H9 (cell line): ENCODE measurements around the gene ART3. TPM values are rescaled to one million over a fixed set of nuclear protein-coding genes. Genes with fewer than 3 reads are reported as not detected.

Experiments used
- DNase-seq: peaks from one replicate; pipeline ENCODE4 v3.0.0-alpha.2; 2017
- H2AFZ ChIP-seq: one replicate; pipeline ENCODE4 v1.6.1; 2013; ENCODE audit warnings: mild to moderate bottlenecking, low read length, control low read depth, moderate library complexity
- H2AK5ac ChIP-seq: 2 replicates; pipeline ENCODE4 v1.6.1; 2013; ENCODE audit warnings: low read length, control low read depth, mixed read lengths; ENCODE audit not compliant: insufficient read length
- H2BK120ac ChIP-seq: one replicate; pipeline ENCODE4 v1.6.1; 2013; ENCODE audit warnings: low read depth, mild to moderate bottlenecking, low read length, control low read depth, inconsistent platforms; ENCODE audit not compliant: poor library complexity, severe bottlenecking
- H2BK12ac ChIP-seq: 2 replicates; pipeline ENCODE4 v1.6.1; 2013; ENCODE audit warnings: low read length, control low read depth, mixed read lengths, low read depth; ENCODE audit not compliant: insufficient read length
- H2BK15ac ChIP-seq: 2 replicates; pipeline ENCODE4 v1.6.1; 2013; ENCODE audit warnings: low read depth, low read length, control low read depth
- H2BK20ac ChIP-seq: one replicate; pipeline ENCODE4 v1.6.1; 2013; ENCODE audit warnings: low read depth, mild to moderate bottlenecking, low read length, control low read depth, inconsistent platforms; ENCODE audit not compliant: poor library complexity, severe bottlenecking
- H2BK5ac ChIP-seq: 2 replicates; pipeline ENCODE4 v1.6.1; 2013; ENCODE audit warnings: low read length, control low read depth, mixed read lengths; ENCODE audit not compliant: insufficient read length
- H3K14ac ChIP-seq: 2 replicates; pipeline ENCODE4 v1.6.1; 2013; ENCODE audit warnings: low read length, control low read depth; ENCODE audit not compliant: insufficient read depth
- H3K18ac ChIP-seq: 2 replicates; pipeline ENCODE4 v1.6.1; 2013; ENCODE audit warnings: low read depth, mild to moderate bottlenecking, mixed read lengths, low read length, control low read depth; ENCODE audit not compliant: insufficient read length
- H3K23ac ChIP-seq: 2 replicates; pipeline ENCODE4 v1.6.1; 2013; ENCODE audit warnings: low read length, control low read depth, mixed read lengths, low read depth; ENCODE audit not compliant: insufficient read length
- H3K23me2 ChIP-seq: 2 replicates; pipeline ENCODE4 v1.6.1; 2013; ENCODE audit warnings: low read depth, mild to moderate bottlenecking, mixed read lengths, low read length, control low read depth; ENCODE audit not compliant: insufficient read length, poor library complexity, severe bottlenecking
- H3K27ac ChIP-seq: 2 replicates; pipeline ENCODE4 v1.5.1; 2013; ENCODE audit warnings: low read length, control low read depth, mixed read lengths, low read depth; ENCODE audit not compliant: insufficient read length
- H3K27me3 ChIP-seq: 2 replicates; pipeline ENCODE4 v1.6.1; 2013; ENCODE audit warnings: low read length, control low read depth, inconsistent platforms; ENCODE audit not compliant: insufficient read depth
- H3K4ac ChIP-seq: 2 replicates; pipeline ENCODE4 v1.6.1; 2013; ENCODE audit warnings: low read depth, mild to moderate bottlenecking, control low read depth, inconsistent platforms, low read length, moderate library complexity
- H3K4me1 ChIP-seq: 2 replicates; pipeline ENCODE4 v1.6.1; 2013; ENCODE audit warnings: low read length, control low read depth, inconsistent platforms; ENCODE audit not compliant: insufficient read depth
- H3K4me2 ChIP-seq: 2 replicates; pipeline ENCODE4 v1.6.1; 2013; ENCODE audit warnings: low read length, control low read depth, mixed read lengths; ENCODE audit not compliant: insufficient read length, insufficient read depth
- H3K56ac ChIP-seq: 2 replicates; pipeline ENCODE4 v1.6.1; 2013; ENCODE audit warnings: low read depth, mild to moderate bottlenecking, mixed read lengths, low read length, control low read depth; ENCODE audit not compliant: insufficient read length
- H3K79me1 ChIP-seq: 2 replicates; pipeline ENCODE4 v1.6.1; 2013; ENCODE audit warnings: low read depth, mild to moderate bottlenecking, moderate library complexity, low read length, control low read depth, inconsistent platforms; ENCODE audit not compliant: insufficient read depth, poor library complexity, severe bottlenecking
- H3K79me2 ChIP-seq: 2 replicates; pipeline ENCODE4 v1.6.1; 2013; ENCODE audit warnings: low read length, control low read depth, inconsistent platforms; ENCODE audit not compliant: insufficient read depth
- H3K9ac ChIP-seq: 2 replicates; pipeline ENCODE4 v1.6.1; 2013; ENCODE audit warnings: low read length, control low read depth, mixed read lengths; ENCODE audit not compliant: insufficient read length; ENCODE audit errors: extremely low read depth
- H3K9me3 ChIP-seq: one replicate; pipeline ENCODE4 v1.6.1; 2013; ENCODE audit warnings: low read depth, low read length, inconsistent platforms; ENCODE audit not compliant: control insufficient read depth
- H3T11ph ChIP-seq: one replicate; pipeline ENCODE4 v1.6.1; 2013; ENCODE audit warnings: mild to moderate bottlenecking, low read length, control low read depth, inconsistent platforms
- H4K20me1 ChIP-seq: one replicate; pipeline ENCODE4 v1.6.1; 2013; ENCODE audit not compliant: control insufficient read depth, insufficient read length, insufficient read depth
- H4K5ac ChIP-seq: 2 replicates; pipeline ENCODE4 v1.6.1; 2013; ENCODE audit warnings: low read depth, mild to moderate bottlenecking, mixed read lengths, low read length, control low read depth; ENCODE audit not compliant: insufficient read length
- H4K8ac ChIP-seq: replicated peaks from 2 replicates; pipeline ENCODE4 v1.6.1; 2013; ENCODE audit warnings: low read length, control low read depth, mixed read lengths, low read depth; ENCODE audit not compliant: insufficient read length
- H4K91ac ChIP-seq: 2 replicates; pipeline ENCODE4 v1.6.1; 2013; ENCODE audit warnings: low read depth, mild to moderate bottlenecking, moderate library complexity, mixed read lengths, low read length, control low read depth; ENCODE audit not compliant: insufficient read length
- H3K27ac Mint-ChIP-seq, 3 experiments: 2 replicates in 2 of 3; 3 replicates in 1 of 3; pipeline ENCODE4 v1.8.0; 2020 to 2021; ENCODE audit warnings: mixed read lengths in 3 of 3, mild to moderate bottlenecking in 1 of 3, moderate library complexity in 1 of 3
- H3K27me3 Mint-ChIP-seq: 2 replicates; pipeline ENCODE4 v1.8.0; 2021; ENCODE audit warnings: low read depth, mild to moderate bottlenecking, moderate library complexity, mixed read lengths
- H3K36me3 Mint-ChIP-seq, 3 experiments: 2 replicates in 2 of 3; 3 replicates in 1 of 3; pipeline ENCODE4 v1.8.0; 2020 to 2021; ENCODE audit warnings: low read depth in 3 of 3, mixed read lengths in 3 of 3; ENCODE audit not compliant: insufficient read depth in 1 of 3
- H3K4me1 Mint-ChIP-seq, 2 experiments: 2 replicates each; pipeline ENCODE4 v1.8.0; 2020; ENCODE audit warnings: mixed read lengths in 2 of 2
- H3K4me3 Mint-ChIP-seq, 2 experiments: 2 replicates in 1 of 2; 3 replicates in 1 of 2; pipeline ENCODE4 v1.8.0; 2020 to 2021; ENCODE audit warnings: mild to moderate bottlenecking in 2 of 2, mixed read lengths in 2 of 2, moderate library complexity in 1 of 2
- H3K9me3 Mint-ChIP-seq, 2 experiments: 2 replicates in 1 of 2; 3 replicates in 1 of 2; pipeline ENCODE4 v1.8.0; 2020; ENCODE audit warnings: mild to moderate bottlenecking in 2 of 2, mixed read lengths in 2 of 2, moderate library complexity in 1 of 2
- WGBS: extraction: QIAGEN DNeasy Blood & Tissue Kit; methylation state at CpG from one replicate; pipeline ENCODE4 v1.1.7; 2013; ENCODE audit warnings: missing lambda C conversion rate, low lambda C conversion rate, mixed read lengths; ENCODE audit not compliant: insufficient read length; ENCODE audit errors: extremely low coverage; 5-methylcytosine and 5-hydroxymethylcytosine counted together
- total RNA-seq: library from RNA; stranded (reverse); gene quantifications from 2 replicates; pipeline ENCODE4 v1.2.1, GENCODE V29; 2021
- TF ChIP-seq, protein P1 (sequence below): fragments of 200-600 bp; sonication (generic); conservative IDR thresholded peaks from 3 replicates; pipeline ENCODE4 v1.8.0; 2021; ENCODE audit warnings: antibody characterized with exemption, mild to moderate bottlenecking

Gene ART3
- total RNA-seq, 1 experiment from 2014 or later, result 0.74 TPM

DNA sequence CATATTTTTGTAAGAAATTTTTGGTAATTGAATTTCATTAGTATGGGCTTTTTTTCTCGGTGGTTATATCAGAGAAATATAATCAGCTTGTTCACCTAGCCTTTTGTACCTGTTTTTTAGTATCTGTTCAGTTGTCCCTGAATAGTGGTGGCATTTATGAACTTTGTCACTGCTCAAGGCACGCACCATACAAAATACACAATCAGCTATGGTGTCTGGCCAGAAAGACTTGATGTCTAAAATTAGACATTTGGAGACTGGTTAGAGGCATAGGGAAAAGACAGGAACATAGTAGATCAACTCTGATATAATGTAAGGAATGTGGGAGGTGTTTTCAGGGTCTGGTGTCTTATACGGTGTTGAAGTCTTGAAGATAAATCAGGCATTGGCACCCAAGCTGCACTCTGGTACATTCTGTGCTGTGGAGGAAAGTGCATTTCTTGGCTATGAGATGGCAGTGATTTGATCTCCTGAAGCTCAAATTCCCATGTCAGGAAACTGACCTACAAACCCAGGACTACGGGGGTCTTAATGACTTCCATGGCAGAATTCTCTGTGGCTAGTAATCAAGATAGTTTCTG is 3.6 kb downstream of the ART3 start:
- H2AK5ac ChIP-seq, result no peak overlapping the region
- no peaks in the 10 kb centered on the region for H3K9me3 Mint-ChIP-seq
- no peak overlapping the region for H3K9ac ChIP-seq
- H2BK15ac ChIP-seq, result no peak overlapping the region
- no peaks in the 10 kb centered on the region for H3K9me3 ChIP-seq
- no peak for DNase-seq
- no peak overlapping the region for H2AFZ ChIP-seq
- H3K56ac ChIP-seq, result no peak overlapping the region
- H3K4me2 ChIP-seq, result no peak overlapping the region
- no peaks in the 10 kb centered on the region for H3K23me2 ChIP-seq
- WGBS, result no CpG with 5 or more reads among the region's 4 CpGs
- H3K4ac ChIP-seq, result no peak overlapping the region
- no peak overlapping the region for H3K4me3 Mint-ChIP-seq
- no peaks in the 10 kb centered on the region for H3K4me1 ChIP-seq
- TF ChIP-seq, protein P1, sequence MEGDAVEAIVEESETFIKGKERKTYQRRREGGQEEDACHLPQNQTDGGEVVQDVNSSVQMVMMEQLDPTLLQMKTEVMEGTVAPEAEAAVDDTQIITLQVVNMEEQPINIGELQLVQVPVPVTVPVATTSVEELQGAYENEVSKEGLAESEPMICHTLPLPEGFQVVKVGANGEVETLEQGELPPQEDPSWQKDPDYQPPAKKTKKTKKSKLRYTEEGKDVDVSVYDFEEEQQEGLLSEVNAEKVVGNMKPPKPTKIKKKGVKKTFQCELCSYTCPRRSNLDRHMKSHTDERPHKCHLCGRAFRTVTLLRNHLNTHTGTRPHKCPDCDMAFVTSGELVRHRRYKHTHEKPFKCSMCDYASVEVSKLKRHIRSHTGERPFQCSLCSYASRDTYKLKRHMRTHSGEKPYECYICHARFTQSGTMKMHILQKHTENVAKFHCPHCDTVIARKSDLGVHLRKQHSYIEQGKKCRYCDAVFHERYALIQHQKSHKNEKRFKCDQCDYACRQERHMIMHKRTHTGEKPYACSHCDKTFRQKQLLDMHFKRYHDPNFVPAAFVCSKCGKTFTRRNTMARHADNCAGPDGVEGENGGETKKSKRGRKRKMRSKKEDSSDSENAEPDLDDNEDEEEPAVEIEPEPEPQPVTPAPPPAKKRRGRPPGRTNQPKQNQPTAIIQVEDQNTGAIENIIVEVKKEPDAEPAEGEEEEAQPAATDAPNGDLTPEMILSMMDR, result no peak
- no peaks in the 10 kb centered on the region for H3K79me2 ChIP-seq
- H2BK12ac ChIP-seq, result no peak overlapping the region
- H2BK120ac ChIP-seq, result no peak overlapping the region
- H2BK20ac ChIP-seq, result no peak overlapping the region
- H3K27me3 ChIP-seq, result no peaks in the 10 kb centered on the region
- H3K27ac Mint-ChIP-seq, result no peak overlapping the region
- no peak overlapping the region for H4K91ac ChIP-seq
- peaks cover 0 to 8% of the 10 kb centered on the region in 2 experiments; a peak in 3 of 4 replicates for H3K4me1 Mint-ChIP-seq
- H4K8ac ChIP-seq, result no peak overlapping the region
- H3K18ac ChIP-seq, result no peak overlapping the region
- no peaks in the 10 kb centered on the region for H3K79me1 ChIP-seq
- H3K27me3 Mint-ChIP-seq, result no peaks in the 10 kb centered on the region
- no peaks in the 10 kb centered on the region for H3K36me3 Mint-ChIP-seq
- H2BK5ac ChIP-seq, result no peak overlapping the region
- no peak overlapping the region for H3T11ph ChIP-seq
- H3K27ac ChIP-seq, result no peak overlapping the region
- no peaks in the 10 kb centered on the region for H4K20me1 ChIP-seq
- no peak overlapping the region for H3K14ac ChIP-seq
- H4K5ac ChIP-seq, result no peak overlapping the region
- H3K23ac ChIP-seq, result no peak overlapping the region
